Iris pigment epithelial cell (primary cell): Measurements from ENCODE around the gene OR10V1.
"Not testable (repeated sequence)": the region's sequence is repeated elsewhere in the genome, so short reads cannot be mapped to it uniquely, and the experiment has no call there.

Source experiments
- DNase-seq: peaks from one replicate; pipeline ENCODE4 v3.0.0-alpha.2; 2011; ENCODE audit warnings: low read depth

OR10V1 gene

DNA sequence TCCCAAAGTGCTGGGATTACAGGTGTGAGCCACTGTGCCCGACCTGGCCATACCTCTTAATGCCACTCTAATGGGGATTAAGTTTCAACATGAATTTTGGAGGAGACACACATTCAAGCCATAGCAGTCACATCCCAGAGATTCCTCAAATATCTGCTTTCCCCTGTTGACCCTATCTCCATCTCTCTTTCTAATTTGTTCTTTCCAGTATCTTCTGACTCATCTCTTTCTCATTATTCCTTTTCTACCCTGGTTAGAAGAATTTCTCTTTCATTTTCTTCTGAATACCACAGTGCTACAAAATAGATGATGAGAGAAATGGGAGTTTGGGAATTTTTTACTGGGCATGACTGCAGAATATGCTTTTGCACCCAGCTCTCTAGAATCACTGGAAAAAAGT is 5.1 kb downstream of the OR10V1 start:
- peak; percentile 22 for DNase-seq

DNA sequence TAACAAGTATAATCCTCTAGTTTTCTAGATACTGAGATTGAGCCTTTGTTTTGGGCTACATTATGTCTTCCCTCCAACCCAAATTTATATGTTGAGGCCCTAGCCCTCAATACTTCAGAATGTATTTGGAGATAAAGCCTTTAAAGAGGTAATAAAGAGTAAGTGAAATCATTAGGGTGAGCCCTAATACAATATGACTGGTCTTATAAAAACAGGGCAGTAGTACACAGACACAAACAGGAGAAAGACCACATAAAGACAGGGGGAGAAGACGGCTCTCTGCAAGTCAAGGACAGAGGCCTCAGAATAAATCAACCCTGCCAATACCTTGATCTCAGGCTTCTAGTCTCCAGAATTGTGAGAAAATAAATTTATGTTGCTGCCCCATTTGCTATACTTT is 6.3 kb downstream of the OR10V1 start:
- DNase-seq: no peak

DNA sequence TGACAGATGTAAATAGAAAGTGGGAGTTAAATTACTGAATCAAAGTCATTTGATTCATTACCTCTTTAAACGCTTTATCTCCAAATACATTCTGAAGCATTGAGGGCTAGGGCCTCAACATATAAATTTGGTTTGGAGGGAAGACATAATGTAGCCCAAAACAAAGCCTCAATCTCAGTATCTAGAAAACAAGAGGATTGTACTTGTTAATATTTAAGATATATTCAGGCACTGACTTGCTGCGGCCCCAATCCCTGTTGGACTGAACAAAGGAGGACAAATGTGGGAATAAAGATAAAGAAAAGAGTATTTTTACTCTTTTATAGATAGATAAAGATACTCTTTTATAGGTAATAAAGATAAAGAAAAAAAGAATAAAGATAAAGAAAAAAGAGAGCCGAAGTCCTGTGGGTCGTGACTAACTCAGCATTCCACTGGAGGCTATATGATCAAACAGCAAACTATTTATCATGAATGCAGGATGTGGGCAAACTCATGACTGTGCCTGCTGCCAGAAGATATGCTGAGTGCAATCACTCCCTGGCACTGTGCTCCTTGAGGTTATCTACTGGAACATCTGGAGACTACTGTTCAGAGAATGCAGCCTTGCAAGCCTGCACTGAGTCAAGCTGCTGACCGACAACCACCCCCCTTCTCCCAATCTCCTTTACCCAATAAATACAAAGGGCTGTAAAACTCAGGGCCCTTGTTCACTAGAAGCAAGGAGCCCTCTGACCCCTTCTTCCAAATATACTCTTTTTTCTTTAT is 6.9 kb downstream of the OR10V1 start:
- DNase-seq: peak; percentile 91

DNA sequence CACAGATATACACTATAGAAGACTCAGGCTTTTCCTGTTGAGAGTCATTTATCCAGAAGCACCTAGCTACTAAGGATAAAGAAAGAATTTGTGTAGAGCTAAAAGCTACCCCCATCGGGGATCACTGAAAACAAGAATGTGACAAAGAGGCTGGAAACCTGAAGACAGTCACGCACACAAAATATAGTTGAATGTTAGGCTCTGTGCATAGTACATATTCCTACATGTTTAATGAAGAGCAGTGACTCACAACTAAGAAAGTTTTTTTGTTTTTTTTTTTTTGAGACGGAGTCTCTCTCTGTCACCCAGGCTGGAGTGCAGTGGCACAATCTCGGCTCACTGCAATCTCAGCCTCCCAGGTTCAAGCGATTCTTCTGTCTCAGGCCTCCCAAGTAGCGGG is 8.4 kb downstream of the OR10V1 start:
- no peak for DNase-seq

DNA sequence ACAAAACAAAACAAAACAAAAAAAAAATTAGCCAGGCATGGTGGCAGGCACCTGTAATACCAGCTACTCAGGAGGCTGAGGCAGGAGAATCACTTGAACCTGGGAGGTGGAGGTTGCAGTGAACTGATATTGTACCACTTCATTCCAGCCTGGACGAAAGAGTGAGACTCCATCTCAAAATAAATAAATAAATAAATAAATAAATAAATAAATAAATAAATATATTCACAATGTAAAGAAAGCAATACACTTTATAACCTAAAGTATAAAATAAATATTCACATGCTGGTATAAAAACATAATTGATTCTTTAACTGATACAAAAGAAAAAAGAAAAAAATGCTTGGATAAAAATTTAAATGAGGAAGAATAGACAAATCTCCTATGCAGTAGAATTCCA is 10.1 kb downstream of the OR10V1 start:
- not testable (repeated sequence) for DNase-seq

DNA sequence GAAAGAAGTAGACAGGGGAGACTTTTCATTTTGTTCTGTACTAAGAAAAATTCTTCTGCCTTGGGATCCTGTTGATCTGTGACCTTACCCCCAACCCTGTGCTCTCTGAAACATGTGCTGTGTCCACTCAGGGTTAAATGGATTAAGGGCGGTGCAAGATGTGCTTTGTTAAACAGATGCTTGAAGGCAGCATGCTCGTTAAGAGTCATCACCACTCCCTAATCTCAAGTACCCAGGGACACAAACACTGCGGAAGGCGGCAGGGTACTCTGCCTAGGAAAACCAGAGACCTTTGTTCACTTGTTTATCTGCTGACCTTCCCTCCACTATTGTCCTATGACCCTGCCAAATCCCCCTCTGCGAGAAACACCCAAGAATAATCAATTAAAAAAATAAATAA is 13.5 kb downstream of the OR10V1 start:
- DNase-seq: not testable (repeated sequence)

DNA sequence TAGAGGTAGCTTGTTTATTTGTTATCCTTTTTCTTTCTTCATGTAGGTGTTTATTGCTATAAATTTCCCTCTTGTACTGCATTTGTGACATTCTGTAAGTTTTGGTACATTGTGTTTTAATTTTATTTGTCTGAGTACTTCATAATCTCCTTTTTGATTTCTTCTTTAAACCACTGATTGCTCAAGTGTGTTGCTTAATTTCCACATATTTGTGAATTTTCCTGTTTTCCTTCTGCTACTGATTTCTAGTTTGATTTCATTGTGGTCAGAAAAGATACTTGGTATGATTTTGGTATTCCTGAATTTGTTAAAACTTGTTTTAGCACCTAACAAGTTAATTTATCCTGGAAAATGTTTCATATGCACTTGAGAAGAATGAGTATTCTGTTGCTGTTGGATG is 15.1 kb downstream of the OR10V1 start:
- peak; percentile 25 for DNase-seq

DNA sequence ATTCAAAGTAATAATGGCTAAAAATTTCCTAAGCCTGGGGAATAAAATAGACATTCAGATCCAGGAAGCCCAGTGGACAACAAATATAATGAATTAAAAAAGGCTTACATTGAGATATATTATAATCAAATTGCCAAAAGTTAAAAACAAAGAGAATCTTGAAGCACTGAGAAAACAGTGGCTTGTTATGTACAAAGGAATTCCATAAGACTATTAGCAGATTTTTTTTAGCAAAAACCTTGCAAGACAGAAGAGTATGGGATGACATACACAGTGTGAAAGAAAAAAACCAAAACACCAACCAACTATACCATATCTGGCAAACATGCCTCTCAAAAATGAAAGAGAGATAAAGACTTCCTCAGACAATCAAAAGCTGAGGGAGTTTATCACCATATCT is 20.7 kb downstream of the OR10V1 start:
- DNase-seq: no peak

DNA sequence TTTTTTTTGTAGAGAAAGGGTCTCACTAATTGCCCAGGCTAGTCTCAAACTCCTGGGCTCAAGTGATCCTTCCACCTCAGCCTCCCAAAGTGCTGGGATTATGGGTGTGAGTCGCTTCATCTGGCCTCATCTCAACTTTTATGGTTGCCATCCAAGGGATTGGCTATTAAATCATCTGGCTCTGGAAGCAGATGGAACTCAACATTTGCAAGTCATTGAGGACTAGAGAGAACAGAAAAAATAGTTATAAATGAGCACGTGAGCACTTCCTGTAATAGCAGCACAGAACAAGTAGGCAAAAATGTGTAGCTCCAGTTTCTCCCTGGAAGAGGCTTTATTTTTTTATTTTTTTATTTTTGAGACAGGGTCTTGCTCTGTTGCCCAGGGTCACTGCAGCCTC is 22.5 kb downstream of the OR10V1 start:
- no peak for DNase-seq

DNA sequence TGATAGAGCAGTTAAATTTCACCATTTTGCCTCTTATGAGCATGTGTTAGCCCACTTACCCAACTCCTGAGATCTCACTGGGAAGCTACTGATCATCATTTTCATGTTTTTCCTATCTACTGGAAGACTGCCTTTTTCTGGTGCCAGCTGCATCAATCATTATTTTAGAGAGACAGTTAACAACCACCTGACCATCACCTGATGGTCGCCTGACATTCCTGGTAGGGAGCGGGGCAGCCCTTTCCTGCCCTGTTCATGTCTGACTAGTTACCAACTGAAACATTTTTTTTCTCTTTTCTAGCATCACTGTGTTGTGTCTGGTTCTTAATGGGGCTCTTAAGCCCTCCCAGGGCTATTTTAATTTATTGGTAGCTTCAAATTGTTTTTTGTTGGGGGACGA is 24.6 kb downstream of the OR10V1 start:
- no peak for DNase-seq

DNA sequence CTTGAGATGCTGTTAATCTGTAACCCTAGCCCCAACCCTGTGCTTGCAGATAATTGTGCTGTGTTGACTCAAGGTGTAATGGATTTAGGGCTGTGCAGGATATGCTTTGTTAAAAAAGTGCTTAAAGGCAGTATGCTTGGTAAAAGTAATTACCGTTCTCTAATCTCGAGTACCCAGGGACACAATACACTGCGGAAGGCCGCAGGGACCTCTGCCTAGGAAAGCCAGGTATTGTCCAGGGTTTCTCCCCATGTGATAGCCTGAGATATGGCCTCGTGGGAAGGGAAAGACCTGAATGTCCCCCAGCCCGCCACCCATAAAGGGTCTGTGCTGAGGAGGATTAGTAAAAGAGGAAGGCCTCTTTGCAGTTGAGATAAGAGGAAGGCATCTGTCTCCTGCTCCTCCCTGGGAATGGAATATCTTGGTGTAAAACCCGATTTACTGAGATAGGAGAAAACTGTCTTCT is 32.4 kb downstream of the OR10V1 start:
- DNase-seq: not testable (repeated sequence)

DNA sequence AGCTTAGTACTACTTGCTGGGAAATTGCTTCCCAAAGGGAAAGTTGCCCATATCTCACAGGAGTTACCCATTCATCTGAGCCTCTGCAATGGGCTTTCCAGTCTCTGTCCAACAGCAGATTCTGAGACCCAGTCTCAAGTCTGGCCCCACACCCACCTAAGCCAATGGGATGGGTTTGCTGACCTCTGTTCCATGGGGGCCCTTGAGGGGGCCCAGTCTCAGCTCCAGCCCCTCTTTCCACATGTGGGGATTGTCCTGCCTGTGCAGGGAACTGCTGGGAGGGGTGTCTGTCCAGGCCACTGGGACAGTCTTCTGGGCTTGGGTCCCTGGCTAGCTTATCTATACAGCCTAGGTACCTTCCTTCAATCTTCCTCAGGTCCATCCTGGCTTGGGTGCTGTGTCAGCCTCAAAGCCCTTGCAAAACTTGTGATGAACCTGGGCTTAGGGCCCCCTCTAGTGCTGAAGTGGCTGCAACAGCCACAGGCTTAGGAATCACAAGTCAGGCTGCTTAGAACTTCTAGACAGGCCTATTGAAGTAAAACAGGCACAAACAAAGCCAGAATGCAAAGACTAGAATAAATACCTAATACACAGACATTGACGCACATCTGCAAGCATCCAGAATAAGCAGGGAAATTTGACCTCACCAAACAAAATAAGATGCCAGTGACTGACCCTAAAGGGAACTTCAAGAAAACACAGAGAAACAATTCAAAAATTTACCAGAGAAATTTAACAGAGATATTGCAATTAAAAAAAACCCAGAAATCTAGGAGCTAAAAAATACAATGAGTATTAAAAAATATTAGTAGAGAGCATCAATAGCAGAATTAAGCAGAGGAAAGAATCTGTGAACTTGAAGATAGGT is 33.1 kb downstream of the OR10V1 start:
- peak; percentile 87 for DNase-seq

DNA sequence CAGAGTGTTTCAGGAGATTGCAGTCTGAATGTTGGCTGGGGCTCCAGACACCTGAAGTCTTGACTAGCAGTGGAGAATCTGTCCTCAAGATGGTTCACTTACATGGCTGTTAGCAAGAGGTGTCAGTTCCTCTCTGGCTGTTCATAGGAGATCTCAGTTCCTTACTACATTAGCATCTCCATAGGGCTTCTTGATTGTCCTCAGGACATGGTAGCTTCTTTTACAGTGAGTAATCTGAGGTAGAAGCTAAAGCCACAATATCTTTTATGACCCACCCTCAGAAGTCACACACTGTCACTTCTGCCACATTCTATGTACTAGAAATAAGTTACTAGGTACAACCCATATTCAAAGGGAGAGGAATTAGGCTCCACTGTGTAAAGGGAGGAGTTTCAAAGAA is 34.3 kb downstream of the OR10V1 start:
- DNase-seq: no peak

DNA sequence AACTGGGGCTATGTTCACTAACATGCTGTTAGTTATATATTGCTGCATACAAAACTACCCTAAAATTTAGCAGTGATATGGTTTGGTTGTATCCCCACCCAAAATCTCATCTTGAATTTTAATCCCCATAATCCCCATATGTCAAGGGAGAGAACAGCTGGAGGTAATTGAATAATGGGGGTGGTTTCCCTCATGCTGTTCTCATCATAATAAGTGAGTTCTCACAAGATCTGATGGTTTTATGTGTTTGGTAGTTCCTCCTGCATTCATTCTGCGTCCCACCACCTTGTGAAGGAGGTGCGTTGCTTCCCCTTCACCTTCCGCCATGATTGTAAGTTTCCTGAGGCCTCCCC is 34.9 kb downstream of the OR10V1 start:
- no peak for DNase-seq

DNA sequence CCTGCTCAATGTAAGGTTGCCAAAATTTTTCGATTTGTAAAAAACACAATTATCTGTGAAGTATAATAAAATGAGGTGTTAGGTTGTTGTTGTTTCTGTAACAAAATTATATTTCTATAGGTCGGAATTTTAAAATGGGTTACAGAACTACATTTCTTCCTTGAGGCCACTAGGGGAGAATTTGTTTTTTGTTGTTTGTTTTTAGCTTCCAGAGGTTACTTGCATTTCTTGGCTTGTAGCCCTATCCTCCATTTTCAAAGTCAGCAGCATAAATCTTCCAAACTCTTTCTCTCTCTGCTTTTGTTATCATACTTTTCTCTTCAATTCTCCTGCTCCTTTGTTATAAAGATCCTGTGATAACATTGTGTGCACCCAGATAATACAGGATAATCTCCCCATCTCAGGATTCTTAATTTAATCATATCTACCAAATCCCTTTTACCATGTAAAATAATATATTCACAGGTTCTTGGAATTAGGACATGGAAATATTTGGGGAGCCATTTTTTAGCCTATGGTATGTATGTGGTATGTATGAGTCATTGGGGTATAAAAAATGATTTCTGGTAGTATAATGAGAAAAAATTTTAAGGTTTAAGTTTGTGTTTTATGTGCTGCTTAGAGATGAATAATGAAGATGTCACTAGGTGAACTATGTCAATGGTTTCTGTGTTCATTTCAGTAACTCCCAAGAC is 35.4 kb downstream of the OR10V1 start:
- peak; percentile 24 for DNase-seq

DNA sequence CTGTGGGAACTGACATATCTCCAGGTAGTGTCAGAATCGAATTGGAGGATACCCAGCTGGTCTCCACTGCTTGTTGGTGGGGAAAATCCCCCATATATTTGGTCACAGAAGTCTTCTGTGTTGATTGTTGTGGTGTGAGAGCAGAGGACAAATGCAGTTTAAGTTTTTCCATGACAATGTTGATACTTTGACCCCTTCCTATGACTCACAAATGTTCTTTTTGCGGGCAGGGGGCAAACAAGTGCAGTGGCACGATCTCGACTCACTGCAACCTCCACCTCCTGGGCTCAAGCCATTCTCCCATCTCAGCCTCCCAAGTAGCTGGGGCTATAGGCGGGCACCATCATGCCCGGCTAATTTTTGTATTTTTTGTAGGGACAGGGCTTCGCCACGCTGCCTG is 37.4 kb downstream of the OR10V1 start:
- DNase-seq: no peak

DNA sequence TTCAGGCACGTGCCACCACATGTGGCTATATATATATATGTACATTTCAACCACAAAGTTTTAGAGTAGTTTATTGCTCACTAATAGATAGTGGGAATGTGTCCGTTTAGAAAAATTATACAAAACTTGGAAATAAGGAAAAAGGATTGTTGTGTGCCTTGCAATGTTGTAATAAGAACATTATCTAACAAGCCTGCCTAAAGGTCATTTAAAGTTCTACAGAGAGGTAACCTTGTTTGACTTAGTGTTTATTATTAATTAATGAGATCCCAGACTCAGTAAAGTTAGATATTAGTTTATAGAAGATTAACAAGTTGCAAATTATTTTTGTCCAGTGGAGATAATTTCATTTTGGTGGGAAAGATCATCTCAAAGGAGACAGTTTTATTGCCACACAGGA is 39.4 kb downstream of the OR10V1 start:
- no peak for DNase-seq

DNA sequence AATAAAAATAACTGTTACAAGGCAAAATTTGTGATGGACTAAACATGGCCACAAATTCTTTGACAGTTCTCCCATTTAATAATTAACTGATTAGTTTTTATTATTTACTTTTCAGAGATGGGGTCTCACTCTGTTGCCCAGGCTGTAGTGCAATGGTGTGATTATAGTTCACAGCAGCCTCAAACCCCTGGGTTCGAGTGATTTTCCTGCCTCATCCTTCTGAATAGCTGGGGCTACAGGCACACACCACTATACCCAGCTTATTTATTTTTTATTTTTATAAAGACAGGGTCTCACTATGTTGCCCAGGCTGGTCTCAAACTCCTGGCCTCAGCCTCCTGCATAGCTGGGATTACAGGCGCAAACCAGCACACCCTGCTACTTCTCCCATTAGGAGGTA is 40.4 kb downstream of the OR10V1 start:
- no peak for DNase-seq

DNA sequence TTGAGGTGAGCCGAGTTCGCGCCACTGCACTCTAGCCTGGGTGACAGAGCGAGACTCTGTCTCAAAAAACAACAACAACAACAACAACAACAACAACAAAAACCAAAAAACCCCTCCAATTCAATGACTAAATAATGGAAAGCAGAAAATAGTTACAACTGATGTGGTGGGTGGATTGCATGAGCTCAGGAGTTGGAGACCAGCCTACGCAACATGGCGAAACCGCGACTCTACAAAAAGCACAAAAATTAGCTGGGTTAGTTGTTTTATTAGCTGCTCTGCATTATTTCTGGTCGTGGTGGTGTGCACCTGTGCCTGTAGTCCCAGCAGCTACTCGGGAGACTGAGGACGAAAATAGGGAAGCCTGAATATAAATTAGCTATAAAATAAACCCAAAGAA is 42.2 kb downstream of the OR10V1 start:
- no peak for DNase-seq

DNA sequence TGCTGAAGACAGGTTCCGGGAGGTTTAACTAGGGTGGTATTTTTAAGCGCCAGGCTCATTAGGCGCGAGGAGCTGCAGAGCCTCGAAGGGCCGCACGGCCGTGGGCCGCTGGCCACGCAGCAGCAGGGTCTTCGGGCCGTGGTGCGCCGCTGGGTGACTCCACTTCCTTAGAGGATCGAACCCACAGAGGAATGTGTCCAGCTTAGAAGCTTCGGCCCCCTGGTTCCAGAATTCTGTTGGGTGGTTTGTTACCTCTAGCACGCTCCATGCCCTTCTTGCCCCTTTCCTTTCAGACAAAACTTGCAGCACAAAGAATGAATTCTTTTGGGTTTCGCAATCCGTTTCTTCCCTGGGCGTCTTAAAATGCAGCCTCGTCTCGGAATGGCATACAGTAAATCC is 44.0 kb downstream of the OR10V1 start:
- DNase-seq: peak; percentile 79

DNA sequence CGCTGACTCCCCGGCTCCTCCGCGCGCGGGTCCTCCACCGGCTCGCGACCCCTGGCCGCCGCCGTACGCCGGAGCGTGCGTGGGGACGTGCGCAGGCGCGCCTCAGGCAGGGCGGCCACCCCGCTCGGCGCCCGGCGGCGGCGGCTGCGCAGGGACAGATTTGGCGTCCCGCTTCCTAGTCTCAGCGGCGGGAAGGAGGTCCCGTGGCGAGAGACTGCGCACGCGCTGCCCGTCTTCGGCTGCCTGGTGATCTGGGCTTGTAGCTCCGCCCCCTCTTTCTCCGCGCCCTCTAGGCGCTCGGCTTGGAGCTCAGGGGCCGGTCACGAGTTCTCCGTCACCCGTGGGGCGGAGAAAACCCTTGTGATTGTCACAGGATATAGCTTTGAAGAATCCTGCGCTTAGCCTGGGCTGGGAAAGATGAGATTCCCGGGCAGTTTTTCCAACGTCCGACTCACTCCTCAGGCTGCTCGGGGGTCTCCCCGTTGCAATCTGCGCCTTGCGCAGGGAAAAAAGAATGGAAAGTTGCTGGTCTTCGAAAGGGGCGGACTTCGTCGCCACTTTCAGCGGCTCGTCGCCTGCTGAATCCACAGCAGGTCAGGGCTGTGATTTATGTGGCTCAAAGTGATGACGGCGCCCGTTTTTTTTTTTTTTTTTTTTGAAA is 44.6 kb downstream of the OR10V1 start, which contains the start of gene PATL1:
PATL1 (minus strand) TSS at position 88 of the 661 bp plus-strand sequence. CDS start 142 bp downstream, outside the sequence.
- peak; percentile 98 for DNase-seq
